Lung (tissue), 12 donors: ENCODE data around the gene DVL3. TPM values are rescaled to one million over a fixed set of nuclear protein-coding genes. Genes with fewer than 3 reads are reported as not detected.

Source experiments
- ATAC-seq: fragments of 200-7000 bp; cut with Tn5 transposase; one replicate; pipeline ENCODE4 v1.9.1; 2020; ENCODE audit warnings: moderate number of reproducible peaks; ENCODE audit not compliant: insufficient read depth, low FRiP score
- DNase-seq, 3 donors: peaks; one replicate each; pipeline ENCODE4 v3.0.0-alpha.2; 2013 to 2017
- H3K27ac ChIP-seq, 2 donors: one replicate each; pipeline ENCODE4 v1.5.1; 2013; ENCODE audit warnings: mild to moderate bottlenecking in 2 of 2, moderate library complexity in 2 of 2, control low read depth in 1 of 2, inconsistent platforms in 1 of 2, low read depth in 1 of 2, low read length in 1 of 2
- H3K27me3 ChIP-seq, 3 donors: one replicate each; pipeline ENCODE4 v1.5.1; 2013; ENCODE audit warnings: low read length in 2 of 3; ENCODE audit not compliant: control insufficient read depth in 3 of 3, insufficient read depth in 3 of 3
- H3K36me3 ChIP-seq, 4 donors: one replicate each; pipeline ENCODE4 v1.5.1; 2013; ENCODE audit warnings: low read length in 4 of 4, mild to moderate bottlenecking in 1 of 4, moderate library complexity in 1 of 4; ENCODE audit not compliant: control insufficient read depth in 4 of 4, insufficient read depth in 4 of 4
- H3K4me1 ChIP-seq, 5 donors: one replicate each; pipeline ENCODE4 v1.5.1; 2013; ENCODE audit warnings: low read length in 5 of 5, mild to moderate bottlenecking in 2 of 5, moderate library complexity in 1 of 5; ENCODE audit not compliant: control insufficient read depth in 5 of 5, insufficient read depth in 5 of 5
- H3K4me3 ChIP-seq: one replicate; pipeline ENCODE4 v1.5.1; 2013; ENCODE audit warnings: mild to moderate bottlenecking, control low read depth, moderate library complexity
- H3K9ac ChIP-seq, 2 donors: one replicate each; pipeline ENCODE4 v1.5.1; 2013; ENCODE audit warnings: low read length in 2 of 2, control low read depth in 1 of 2; ENCODE audit not compliant: insufficient read depth in 1 of 2
- H3K9me3 ChIP-seq, 4 donors: one replicate each; pipeline ENCODE4 v1.5.1; 2013; ENCODE audit warnings: low read length in 3 of 4, mild to moderate bottlenecking in 1 of 4, moderate library complexity in 1 of 4; ENCODE audit not compliant: control insufficient read depth in 4 of 4, insufficient read depth in 3 of 4
- CTCF ChIP-seq: IDR thresholded peaks from 2 replicates; pipeline ENCODE4 v1.5.1; 2012; ENCODE audit warnings: mild to moderate bottlenecking; ENCODE audit errors: control extremely low read depth, extremely low read depth
- WGBS, 2 donors: extraction: QIAGEN DNeasy Blood & Tissue Kit; methylation state at CpG; one replicate each; pipeline ENCODE4 v1.1.7; 2013; 5-methylcytosine and 5-hydroxymethylcytosine counted together
- polyA plus RNA-seq, 2 donors: library from polyadenylated mRNA; stranded (reverse); fragments of 200-250 nt; gene quantifications; one replicate each; pipeline ENCODE4 v1.2.1, GENCODE V29; 2013
- total RNA-seq, 2 donors: library from RNA; depleted of rRNA in 1 of 2; stranded (reverse); fragments of >200 nt in 1 of 2; gene quantifications; one replicate each; pipeline ENCODE4 v1.2.1, GENCODE V29; 2014 to 2021
- donor health status: control.
- donor health status: control.
- donor health status: Bipolar disorder and iron deficiency.
- donor health status: healthy.
- donor health status: DM: yes; HTN: yes; CAD: no.

DVL3 gene
- total and polyA plus RNA-seq, 4 donors = 37.8 to 73.5 (median 45.8) TPM

- TF ChIP-seq CTCF = no peak
- Histone ChIP-seq H3K27ac (no peak overlapping the region), H3K36me3 (peaks cover 38 to 56% (median 49%) of the 10 kb centered on the region in 4 donors), H3K4me1 (peaks cover 0 to 3% (median 0%) of the 10 kb centered on the region in 5 donors), H3K9ac (no peak overlapping the region), H3K27me3 (no peaks in the 10 kb centered on the region), H3K4me3 (no peak overlapping the region), H3K9me3 (no peaks in the 10 kb centered on the region)
- DNase-seq (no peak), ATAC-seq (no peak)
- WGBS, 2 donors = 96 to 98% methylated on average over 7 of the region's 7 CpGs
Observed at GRCh38 chr3:184142199-184142598, 13.0 kb upstream of the DVL3 start.

- H3K27ac ChIP-seq = no peak overlapping the region
- WGBS, 2 donors = 92 to 94% methylated on average over 3 of the region's 3 CpGs
- DNase-seq (no peak), ATAC-seq (no peak)
- H3K9me3 ChIP-seq = no peaks in the 10 kb centered on the region
- TF ChIP-seq CTCF = no peak
- H3K27me3 ChIP-seq = no peaks in the 10 kb centered on the region
- H3K9ac ChIP-seq = no peak overlapping the region
- peaks cover 35 to 50% (median 47%) of the 10 kb centered on the region in 4 donors for H3K36me3 ChIP-seq
- no peak overlapping the region for H3K4me3 ChIP-seq
- no peaks in the 10 kb centered on the region for H3K4me1 ChIP-seq
Observed at GRCh38 chr3:184143327-184143726, 11.8 kb upstream of the DVL3 start.

GRCh38 chr3:184144505-184144904 is 10.7 kb upstream of the DVL3 start:
- Histone ChIP-seq H3K27ac (no peak overlapping the region), H3K9me3 (no peaks in the 10 kb centered on the region), H3K4me1 (no peaks in the 10 kb centered on the region), H3K4me3 (no peak overlapping the region), H3K36me3 (peaks cover 35 to 50% (median 46%) of the 10 kb centered on the region in 4 donors), H3K27me3 (no peaks in the 10 kb centered on the region), H3K9ac (no peak overlapping the region)
- no peak for DNase-seq
- WGBS, 2 donors = 83 to 85% methylated on average over 5 of the region's 5 CpGs
- ATAC-seq = no peak
- TF ChIP-seq CTCF = no peak

GRCh38 chr3:184145111-184145524 is 10.1 kb upstream of the DVL3 start:
- peaks cover 33 to 50% (median 44%) of the 10 kb centered on the region in 4 donors for H3K36me3 ChIP-seq
- H3K4me1 ChIP-seq = no peaks in the 10 kb centered on the region
- TF ChIP-seq CTCF = peak; percentile 21
- H3K4me3 ChIP-seq = no peak overlapping the region
- no peak overlapping the region for H3K9ac ChIP-seq
- H3K9me3 ChIP-seq = no peaks in the 10 kb centered on the region
- 45 to 66% methylated on average over 4 of the region's 4 CpGs for WGBS, 2 donors
- ATAC-seq (peak; percentile 42), DNase-seq (peak; percentile 47 to 70 (median 51))
- no peaks in the 10 kb centered on the region for H3K27me3 ChIP-seq
- H3K27ac ChIP-seq = no peak overlapping the region
